Esophagus muscularis mucosa (tissue), 3 donors: Measurements from ENCODE around the gene GRID2.

Experiments
- CTCF ChIP-seq, 3 experiments: fragments of 200-600 bp in 2 of 3; fragments of 450-650 bp in 1 of 3; sonication (generic) in 2 of 3; IDR thresholded peaks; one replicate each; pipeline ENCODE4 v1.5.1; 2017 to 2019; ENCODE audit warnings: antibody characterized with exemption in 3 of 3, mild to moderate bottlenecking in 2 of 3, moderate library complexity in 1 of 3
- POLR2A ChIP-seq: fragments of 450-650 bp; IDR thresholded peaks from one replicate; pipeline ENCODE4 v1.6.1; 2017; ENCODE audit warnings: antibody characterized with exemption, moderate library complexity, mild to moderate bottlenecking, low read depth
- POLR2AphosphoS5 ChIP-seq, 2 donors: sonication (generic); formaldehyde crosslinking; IDR thresholded peaks; one replicate each; pipeline ENCODE4 v1.6.1; 2017; ENCODE audit warnings: antibody characterized with exemption in 2 of 2

GRCh38 chr4:93730760-93731159, 1427.0 kb downstream of the GRID2 start:
- TF ChIP-seq POLR2AphosphoS5 (IDR thresholded peaks at IDR 0.05) (no peak), CTCF (IDR thresholded peaks at IDR 0.05) (no peak), POLR2A (no peak)
